AG09309 (cell line): ENCODE data around the gene SLCO6A1.

Experiments
- DNase-seq: peaks from one replicate; pipeline ENCODE4 v3.0.0-alpha.2; 2010; ENCODE audit warnings: low read depth
- H3K4me3 ChIP-seq: 2 replicates; pipeline ENCODE4 v1.5.1; 2011; ENCODE audit warnings: mild to moderate bottlenecking, low read depth, low read length, moderate library complexity; ENCODE audit not compliant: control insufficient read depth
- CTCF ChIP-seq: IDR thresholded peaks from 2 replicates; pipeline ENCODE4 v1.5.1; 2011; ENCODE audit warnings: mild to moderate bottlenecking, low read depth, low read length, inconsistent platforms; ENCODE audit not compliant: insufficient read depth, control insufficient read depth; ENCODE audit errors: missing control alignments

The SLCO6A1 gene

GRCh38 chr5:102451082-102451481, 47.7 kb downstream of the SLCO6A1 start:
- no peak for DNase-seq
- no peak overlapping the region for H3K4me3 ChIP-seq
- TF ChIP-seq CTCF: no peak

DNA sequence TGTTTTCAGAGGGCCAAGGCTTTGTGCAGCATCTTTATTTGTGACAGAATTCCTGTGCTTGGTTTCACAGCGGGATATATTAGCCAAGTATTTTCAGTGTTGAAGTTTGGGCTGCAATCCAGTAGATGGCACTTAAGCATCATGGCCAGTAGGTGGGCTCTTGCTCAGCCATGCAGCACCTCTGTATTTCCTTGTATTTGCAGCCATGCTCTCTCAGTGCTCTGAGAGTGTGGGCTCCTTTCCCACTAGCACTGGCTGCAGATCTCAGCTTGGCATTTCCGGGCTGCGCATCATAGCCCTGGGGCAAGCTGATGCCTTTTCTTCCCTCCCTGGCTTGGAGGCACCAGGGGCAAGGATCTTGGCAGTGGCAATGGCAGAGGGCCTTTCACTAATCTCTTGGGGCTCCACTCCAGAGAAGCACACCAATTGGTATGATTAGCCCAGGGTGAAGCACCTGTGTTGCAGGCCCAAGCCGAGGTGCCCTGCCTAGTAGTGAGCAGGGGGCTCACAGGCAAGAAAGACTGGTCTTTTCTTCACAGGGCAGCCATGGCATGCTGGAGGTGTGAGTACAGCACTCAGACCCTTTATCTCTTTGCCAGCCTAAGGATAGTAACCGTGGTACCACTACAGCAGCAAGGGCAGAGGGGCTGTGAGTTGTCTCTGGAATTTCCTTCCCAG, 48.3 kb downstream of the SLCO6A1 start:
- no peak overlapping the region for H3K4me3 ChIP-seq
- TF ChIP-seq CTCF: no peak
- DNase-seq: no peak

DNA sequence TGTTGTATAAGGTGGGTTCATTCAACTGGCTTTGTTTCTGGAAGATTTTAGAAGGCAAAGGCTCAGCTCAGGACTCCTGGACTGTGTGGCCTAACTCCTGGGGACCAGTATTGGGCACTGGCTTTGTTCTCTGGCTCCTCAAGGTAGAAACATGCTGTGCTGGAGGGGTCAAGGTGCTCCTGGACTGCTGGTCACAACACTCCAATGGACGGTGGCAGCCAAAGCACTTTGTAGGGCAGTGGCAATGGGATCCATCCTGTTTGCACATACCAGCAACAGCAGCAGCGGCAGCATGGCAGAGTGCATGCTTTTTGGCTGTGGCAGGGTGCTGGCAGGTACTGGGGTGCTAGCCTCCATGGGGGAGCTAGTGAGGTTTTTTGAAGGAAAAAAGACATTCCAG, 65.3 kb downstream of the SLCO6A1 start:
- TF ChIP-seq CTCF: no peak
- H3K4me3 ChIP-seq: no peak overlapping the region
- no peak for DNase-seq

DNA sequence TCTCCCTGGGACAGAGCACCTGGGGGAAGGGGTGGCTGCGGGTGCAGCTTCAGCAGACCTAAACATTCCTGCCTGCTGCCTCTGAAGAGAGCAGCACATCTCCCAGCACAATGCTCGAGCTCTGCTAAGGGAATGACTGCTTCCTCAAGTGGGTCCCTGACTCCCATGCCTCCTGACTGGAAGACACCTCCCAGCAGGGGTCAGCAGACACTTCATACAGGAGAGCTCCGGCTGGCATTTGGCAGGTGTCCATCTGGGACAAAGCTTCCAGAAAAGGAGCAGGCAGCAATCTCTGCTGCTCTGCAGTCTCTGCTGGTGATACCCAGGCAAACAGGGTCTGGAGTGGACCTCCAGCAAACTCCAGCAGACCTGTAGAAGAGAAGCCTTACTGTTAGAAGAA, 77.2 kb downstream of the SLCO6A1 start:
- DNase-seq: no peak
- no peak for TF ChIP-seq CTCF

GRCh38 chr5:102418531-102418930, 80.3 kb downstream of the SLCO6A1 start:
- TF ChIP-seq CTCF: no peak
- no peak for DNase-seq

More for the DNA sequence above, 77.2 kb downstream of the SLCO6A1 start:
- H3K4me3 ChIP-seq: no peak overlapping the region

GRCh38 chr5:102414448-102414847, 84.4 kb downstream of the SLCO6A1 start:
- DNase-seq: no peak
- no peak for TF ChIP-seq CTCF

More at GRCh38 chr5:102418531-102418930, 80.3 kb downstream of the SLCO6A1 start:
- no peak overlapping the region for H3K4me3 ChIP-seq

DNA sequence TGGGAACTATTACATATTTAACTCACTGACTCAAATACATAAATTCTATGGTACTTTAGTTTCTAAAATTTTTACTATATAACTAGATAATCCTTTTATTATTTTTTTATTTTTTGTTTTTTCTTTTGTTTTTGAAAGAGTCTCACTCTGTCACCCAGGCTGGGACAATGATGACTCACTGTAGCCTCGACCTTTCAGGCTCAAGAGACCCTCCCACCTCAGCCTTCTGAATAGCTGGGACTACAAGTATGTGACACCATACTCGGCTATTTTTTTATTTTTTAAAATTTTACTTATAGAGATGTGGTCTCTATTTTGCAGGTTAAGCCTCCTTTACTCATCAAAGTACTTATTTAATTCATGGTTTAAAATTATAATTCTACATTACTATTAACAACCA, 110.6 kb downstream of the SLCO6A1 start:
- no peak for TF ChIP-seq CTCF
- DNase-seq: no peak
- H3K4me3 ChIP-seq: no peak overlapping the region

More at GRCh38 chr5:102414448-102414847, 84.4 kb downstream of the SLCO6A1 start:
- no peak overlapping the region for H3K4me3 ChIP-seq
